ENCODE measurements around the gene CTTNBP2.
"Not testable (repeated sequence)": the region's sequence is repeated elsewhere in the genome, so short reads cannot be mapped to it uniquely, and the experiment has no call there.

The CTTNBP2 gene

GRCh38 chr7:117737926-117738325 lies 135.3 kb downstream of the CTTNBP2 start:
- no peak for DNase-seq

- DNase-seq = no peak
Observed at GRCh38 chr7:117731455-117731854, 141.8 kb downstream of the CTTNBP2 start.

- no peak for DNase-seq
Observed at GRCh38 chr7:117730390-117730789, 142.9 kb downstream of the CTTNBP2 start.

GRCh38 chr7:117728890-117729624 lies 144.2 kb downstream of the CTTNBP2 start:
- DNase-seq = no peak

GRCh38 chr7:117724898-117725297 lies 148.3 kb downstream of the CTTNBP2 start:
- DNase-seq = no peak

- no peak for DNase-seq
Observed at GRCh38 chr7:117719377-117719776, 153.9 kb downstream of the CTTNBP2 start.

- no peak for DNase-seq
Observed at GRCh38 chr7:117718116-117718835, 155.0 kb downstream of the CTTNBP2 start.

GRCh38 chr7:117717357-117717756 lies 155.9 kb downstream of the CTTNBP2 start:
- DNase-seq = no peak

- no peak for DNase-seq
Observed at GRCh38 chr7:117716707-117717299, 156.4 kb downstream of the CTTNBP2 start.

GRCh38 chr7:117715784-117716445 lies 157.3 kb downstream of the CTTNBP2 start:
- no peak for DNase-seq

- DNase-seq = no peak
Observed at GRCh38 chr7:117711556-117711955, 161.7 kb downstream of the CTTNBP2 start.

GRCh38 chr7:117708173-117708572 lies 165.1 kb downstream of the CTTNBP2 start:
- DNase-seq = not testable (repeated sequence)

GRCh38 chr7:117707080-117707479 lies 166.2 kb downstream of the CTTNBP2 start:
- no peak for DNase-seq

GRCh38 chr7:117706210-117706609 lies 167.0 kb downstream of the CTTNBP2 start:
- DNase-seq = no peak

- DNase-seq = no peak
Observed at GRCh38 chr7:117705630-117706029, 167.6 kb downstream of the CTTNBP2 start.

- DNase-seq = no peak
Observed at GRCh38 chr7:117704063-117704462, 169.2 kb downstream of the CTTNBP2 start.

- DNase-seq = no peak
Observed at GRCh38 chr7:117698018-117698417, 175.2 kb downstream of the CTTNBP2 start.

- DNase-seq = no peak
Observed at GRCh38 chr7:117692338-117692737, 180.9 kb downstream of the CTTNBP2 start.

- DNase-seq = no peak
Observed at GRCh38 chr7:117690147-117690546, 183.1 kb downstream of the CTTNBP2 start.

GRCh38 chr7:117689406-117689805 lies 183.8 kb downstream of the CTTNBP2 start:
- no peak for DNase-seq

GRCh38 chr7:117688126-117688525 lies 185.1 kb downstream of the CTTNBP2 start:
- no peak for DNase-seq

- DNase-seq = no peak
Observed at GRCh38 chr7:117686311-117686935, 186.8 kb downstream of the CTTNBP2 start.

- no peak for DNase-seq
Observed at GRCh38 chr7:117685795-117686194, 187.4 kb downstream of the CTTNBP2 start.

Measured in femur (tissue), 1 donor.